ENCODE results near the gene PLPPR3.

PLPPR3 gene

DNA sequence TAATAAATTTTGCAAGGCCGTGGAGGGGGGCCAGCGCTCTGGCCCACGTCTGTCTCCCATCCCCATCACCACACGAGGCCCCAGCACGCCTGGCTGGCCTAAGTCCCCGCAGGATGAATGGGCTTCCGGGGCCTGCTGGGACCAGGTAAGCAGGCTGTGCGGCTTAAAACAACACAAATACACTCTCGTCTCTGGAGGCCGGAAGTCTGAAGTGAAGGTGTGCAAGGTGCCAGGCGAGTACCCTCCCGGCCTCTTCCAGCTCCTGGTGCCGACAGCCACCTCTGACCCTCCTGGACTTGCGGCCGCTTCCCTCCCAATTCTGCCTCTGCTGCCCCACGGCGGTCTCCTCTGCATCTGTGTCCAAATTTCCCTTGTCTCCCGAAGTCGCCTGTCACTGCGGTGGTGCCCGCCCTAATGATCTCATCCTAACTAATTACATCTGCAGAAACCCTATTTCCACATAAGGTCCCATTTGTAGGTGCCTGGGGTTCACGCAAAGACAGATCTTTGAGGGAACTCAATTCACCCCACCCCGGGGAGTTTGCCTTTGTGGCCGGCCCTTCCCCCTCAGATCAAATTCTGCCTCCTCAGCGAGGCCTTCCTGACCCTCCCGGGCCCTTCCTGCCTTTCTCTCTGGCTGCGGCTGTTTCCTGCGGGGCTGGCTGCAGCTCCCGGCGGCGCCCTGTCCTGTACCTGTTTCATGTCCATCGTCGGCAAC, 32.6 kb downstream of the PLPPR3 start:
- intact Hi-C loops (cut with DNase I) = no loop called here
- DNase-seq = no peak

- intact Hi-C loops (cut with DNase I) = no loop called here
- DNase-seq = no peak
Measured at GRCh38 chr19:788686-788982, 33.1 kb downstream of the PLPPR3 start.

DNA sequence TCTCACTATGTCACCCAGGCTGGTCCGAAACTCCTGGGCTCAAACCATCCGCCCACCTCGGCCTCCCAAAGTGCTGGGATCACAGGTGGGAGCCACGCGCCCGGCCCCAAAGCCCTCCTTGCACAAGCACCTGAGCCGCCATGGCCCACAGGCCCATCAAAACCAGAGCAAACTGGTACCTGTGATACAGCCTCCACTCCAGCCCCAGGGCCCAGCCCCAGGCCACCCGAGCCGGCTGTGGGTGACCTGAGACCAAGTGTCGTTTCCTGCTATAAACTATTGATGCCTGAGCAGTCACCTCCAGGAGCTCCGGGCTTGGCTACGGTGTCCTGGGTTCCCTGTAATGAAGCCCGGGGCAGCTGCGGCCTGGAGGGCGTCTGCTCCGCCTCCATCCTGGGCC, 34.2 kb downstream of the PLPPR3 start:
- intact Hi-C loops (cut with DNase I) = no loop called here
- no peak for DNase-seq

DNA sequence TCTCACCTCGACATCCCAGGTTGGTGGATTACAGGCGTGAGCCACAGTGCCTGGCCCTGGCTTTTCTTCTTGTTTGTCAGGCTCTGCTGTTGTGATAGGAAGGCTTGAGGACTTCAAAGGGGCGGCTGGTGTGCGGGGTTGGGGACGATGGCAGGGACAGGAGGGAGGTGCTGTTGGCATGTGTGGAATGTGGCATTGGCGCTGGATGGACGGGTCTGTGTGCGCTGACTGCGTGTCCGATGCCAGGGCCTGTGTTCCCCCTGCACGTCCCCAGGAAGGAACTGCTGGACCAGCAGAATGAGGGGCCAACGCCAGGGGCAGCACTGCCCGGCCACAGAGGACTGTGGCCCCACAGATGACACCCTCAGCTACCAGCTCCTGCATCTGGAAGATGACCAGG, 37.2 kb downstream of the PLPPR3 start:
- no peak for DNase-seq
- intact Hi-C loops (cut with DNase I) = no loop called here

DNA sequence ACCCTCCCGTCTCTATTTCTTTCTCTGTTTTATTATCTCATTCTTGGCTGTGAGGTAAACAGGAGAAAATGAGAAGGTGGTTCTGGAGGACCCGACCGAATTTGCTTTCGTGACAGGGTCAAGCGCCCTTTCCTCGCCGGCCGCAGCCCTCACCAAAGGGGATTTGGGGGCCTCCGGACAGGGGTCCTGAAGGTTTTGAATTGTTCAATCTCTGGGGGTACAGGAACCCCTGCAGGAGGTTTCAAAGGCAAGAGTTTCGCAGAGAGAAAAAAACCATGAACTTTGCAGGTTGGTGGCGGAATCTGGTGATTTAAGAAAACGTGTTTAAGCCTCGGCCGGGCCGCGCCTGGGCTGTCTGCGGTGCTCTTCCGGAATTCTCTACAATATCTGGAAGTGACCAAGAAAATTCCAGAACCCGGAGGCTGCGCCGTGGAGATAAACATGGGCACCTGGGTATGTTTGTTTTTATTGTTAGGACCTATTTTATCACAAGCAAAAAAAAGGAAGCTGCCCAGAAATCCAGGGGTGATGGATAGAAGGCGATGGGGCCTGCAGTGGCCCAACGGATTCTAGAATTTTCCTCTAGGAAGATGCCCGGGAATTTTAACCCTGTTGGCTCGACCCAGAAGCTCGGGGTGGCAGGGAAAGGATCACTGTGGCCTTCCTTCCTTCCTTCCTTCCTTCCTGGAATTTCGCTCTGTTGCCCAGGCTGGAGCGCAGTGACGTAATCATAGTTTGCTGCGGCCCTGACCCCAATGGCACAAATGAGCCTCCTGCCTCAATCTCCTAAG, 38.7 kb downstream of the PLPPR3 start:
- DNase-seq = no peak
- intact Hi-C loops (cut with DNase I) = no loop called here

DNA sequence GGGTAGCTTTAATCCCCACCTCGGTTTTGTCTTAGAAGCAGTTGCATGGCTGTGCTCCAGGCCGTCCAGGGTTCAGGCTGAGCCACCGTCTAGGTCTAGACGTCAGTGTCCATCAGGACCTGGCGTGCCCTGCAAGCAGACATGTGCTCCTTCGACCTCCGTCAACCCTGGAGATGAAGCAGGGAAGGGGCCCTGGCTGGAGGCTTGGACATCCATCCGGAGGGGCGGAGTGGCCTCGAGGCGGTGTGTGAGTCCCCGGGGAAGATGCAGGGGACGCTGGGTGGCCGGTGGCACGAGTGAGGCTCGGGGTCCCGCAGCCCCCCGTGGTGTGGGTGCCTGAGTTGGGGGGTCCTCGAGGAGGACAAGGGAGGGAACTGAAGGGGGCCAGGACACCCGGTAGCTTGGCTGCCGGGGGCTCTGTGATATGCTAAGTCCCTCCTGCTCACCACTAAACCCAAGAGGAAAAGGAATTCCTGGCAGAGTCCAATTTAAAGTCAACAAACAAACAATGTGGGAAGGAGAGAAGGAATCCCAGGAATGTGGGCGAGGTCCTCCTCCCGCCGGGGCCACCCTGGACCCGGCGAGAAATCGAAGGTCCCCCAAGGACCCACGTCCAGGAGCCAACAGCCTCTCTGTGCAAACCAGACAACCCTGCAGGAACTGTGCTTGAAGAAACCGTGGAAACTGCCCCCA, 39.4 kb downstream of the PLPPR3 start:
- intact Hi-C loops (cut with DNase I) = no loop called here

DNA sequence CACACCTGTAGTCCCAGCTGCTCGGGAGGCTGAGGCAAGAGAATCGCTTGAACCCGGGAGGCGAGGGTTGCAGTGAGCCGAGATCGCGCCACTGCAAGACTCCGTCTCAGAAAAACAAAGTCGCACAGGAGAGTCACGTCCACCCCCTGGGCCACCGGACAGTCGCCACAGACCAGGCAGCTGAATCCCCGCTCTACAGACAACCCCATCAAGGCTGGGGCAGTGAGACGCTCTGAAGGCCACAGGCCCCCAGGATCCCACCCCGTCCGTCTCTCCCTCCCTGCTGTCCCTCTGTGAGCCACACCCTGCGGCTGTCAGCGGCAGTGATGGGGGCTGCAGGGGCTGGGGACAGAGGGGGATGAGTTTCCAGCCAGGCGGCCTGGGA, 40.0 kb downstream of the PLPPR3 start:
- no peak for DNase-seq
- intact Hi-C loops (cut with DNase I) = no loop called here

More for the DNA sequence above, 39.4 kb downstream of the PLPPR3 start:
- DNase-seq = no peak

DNA sequence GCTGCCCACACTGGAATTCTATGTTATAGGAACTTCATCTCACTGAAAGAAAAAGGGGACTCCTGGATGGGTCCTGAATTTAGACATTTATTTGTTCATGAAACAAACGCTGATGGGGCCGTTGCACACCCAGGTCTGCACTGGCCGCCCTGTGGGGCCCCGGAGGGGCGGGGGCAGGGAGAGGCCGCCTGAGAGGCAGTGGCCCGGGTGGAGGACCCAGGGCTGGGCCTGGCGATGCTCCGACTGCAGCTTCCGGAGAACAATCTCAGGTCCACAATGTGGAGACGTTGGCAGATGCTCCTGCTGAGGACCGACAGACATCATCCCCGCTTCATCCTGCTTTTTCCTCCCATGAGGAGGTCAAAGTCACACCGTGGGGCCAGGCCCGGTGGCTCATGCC, 40.8 kb downstream of the PLPPR3 start:
- no peak for DNase-seq
- intact Hi-C loops (cut with DNase I) = no loop called here

DNA sequence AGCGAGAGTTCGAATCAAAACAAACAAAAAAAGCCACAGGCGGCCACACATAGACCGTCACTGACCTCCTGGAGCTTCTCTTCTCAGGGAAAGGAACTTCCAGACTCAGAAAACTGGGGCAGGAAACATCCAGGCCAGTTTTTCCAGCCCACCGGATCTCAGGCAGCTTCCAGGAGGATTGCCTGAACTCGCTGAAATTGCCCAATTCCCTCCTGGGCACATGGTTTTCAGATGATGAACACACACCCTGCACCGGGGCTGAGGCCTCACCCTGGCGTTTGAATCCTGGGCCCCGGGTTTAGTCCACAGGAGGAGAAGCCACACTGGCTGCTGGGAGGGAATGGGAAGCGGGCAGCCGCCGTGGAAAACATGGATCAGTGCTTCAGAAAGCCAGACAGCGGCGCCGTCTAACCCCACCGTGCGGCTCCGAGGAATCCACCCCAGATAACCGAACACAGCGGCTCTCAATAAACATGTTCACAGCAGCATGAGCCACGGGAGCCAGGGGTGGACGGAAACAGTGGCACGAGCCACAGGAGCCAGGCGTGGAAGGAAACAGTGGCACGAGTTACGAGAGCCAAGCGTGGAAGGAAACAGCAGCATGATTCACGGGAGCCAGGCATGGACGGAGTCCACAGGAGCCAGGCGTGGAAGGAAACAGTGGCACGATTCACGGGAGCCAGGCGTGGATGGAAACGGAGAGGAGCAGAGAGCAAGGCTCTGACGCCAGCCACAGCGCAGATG, 42.7 kb downstream of the PLPPR3 start:
- intact Hi-C loops (cut with DNase I) = no loop called here
- DNase-seq = no peak

DNA sequence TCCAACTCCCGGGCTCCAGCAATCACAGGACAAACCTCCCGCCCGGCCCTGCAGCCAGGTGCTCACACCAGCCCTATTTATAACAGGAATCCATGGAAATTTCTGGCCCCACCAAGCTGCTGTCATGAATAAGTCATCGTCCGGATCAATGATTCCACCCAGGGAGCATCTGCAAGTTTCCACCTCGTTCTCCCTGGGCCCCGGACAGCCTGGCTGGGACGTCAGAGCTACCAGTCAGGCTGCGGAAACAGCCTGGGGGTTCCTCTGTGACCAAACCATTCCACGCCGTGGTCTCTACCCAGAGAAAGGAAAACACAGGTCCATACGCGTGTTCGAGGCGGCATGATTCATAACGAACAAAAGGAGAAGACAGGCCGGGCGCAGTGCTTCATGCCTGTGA, 45.2 kb downstream of the PLPPR3 start:
- intact Hi-C loops (cut with DNase I) = no loop called here

DNA sequence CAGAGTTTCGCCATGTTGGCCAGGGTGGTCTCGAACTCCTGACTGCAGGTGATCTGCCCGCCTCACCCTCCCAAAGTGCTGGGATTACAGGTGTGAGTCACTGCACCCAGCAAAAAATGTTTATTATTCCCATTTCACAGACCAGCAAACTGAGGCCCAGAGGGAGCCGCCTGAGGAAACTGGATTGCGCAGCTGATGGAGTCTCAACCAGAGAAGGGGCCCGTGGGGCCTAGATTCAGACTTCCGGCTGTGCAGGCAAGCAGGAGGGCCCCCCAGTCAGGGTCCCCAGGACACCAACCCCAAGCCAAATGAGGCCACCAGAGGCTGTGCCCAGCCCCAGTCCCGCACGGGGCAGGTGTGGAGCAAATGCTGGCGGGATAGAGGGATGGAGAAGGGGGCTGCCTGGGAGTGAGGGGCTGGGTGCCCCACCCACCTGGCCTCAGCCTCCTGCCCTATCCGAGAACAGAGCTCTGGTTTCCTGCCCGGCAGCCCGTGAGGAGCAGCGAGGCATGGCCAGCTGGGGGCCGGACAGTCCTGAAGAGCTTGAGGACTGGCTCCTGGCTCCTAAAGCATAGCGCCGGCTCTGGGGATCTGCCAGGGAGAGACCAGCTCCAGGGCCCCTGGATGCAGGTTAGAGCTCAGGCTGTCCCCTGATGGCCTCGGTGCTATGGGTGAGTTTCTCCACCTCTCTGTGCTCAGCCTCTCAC, 48.9 kb downstream of the PLPPR3 start:
- intact Hi-C loops (cut with DNase I) = no loop called here
- no peak for DNase-seq

More for the DNA sequence above, 45.2 kb downstream of the PLPPR3 start:
- no peak for DNase-seq

- intact Hi-C loops (cut with DNase I) = no loop called here
- no peak for DNase-seq
Measured at GRCh38 chr19:772063-772462, 49.7 kb downstream of the PLPPR3 start.

DNA sequence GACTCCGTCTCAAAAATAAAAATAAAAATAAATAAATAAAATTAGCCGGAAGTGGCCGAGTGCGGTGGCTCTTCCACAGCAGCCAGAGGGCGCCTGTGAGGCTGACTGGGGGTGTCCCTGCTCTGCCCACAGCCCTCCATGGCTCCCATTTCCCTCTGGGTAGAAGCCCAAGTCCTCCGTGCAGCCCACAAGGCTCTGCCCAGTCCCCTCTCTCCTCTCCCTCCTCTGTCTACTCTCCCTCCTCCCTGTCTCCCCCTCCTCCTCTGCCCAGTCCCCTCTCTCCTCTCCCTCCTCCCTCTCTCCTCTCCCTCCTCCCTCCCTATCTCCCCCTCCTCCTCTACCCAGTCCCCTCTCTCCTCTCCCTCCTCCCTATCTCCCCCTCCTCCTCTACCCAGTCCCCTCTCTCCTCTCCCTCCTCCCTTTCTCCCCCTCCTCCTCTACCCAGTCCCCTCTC, 50.4 kb downstream of the PLPPR3 start:
- no peak for DNase-seq
- intact Hi-C loops (cut with DNase I) = no loop called here

- intact Hi-C loops (cut with DNase I) = no loop called here
- no peak for DNase-seq
Measured at GRCh38 chr19:769616-770015, 52.1 kb downstream of the PLPPR3 start.

DNA sequence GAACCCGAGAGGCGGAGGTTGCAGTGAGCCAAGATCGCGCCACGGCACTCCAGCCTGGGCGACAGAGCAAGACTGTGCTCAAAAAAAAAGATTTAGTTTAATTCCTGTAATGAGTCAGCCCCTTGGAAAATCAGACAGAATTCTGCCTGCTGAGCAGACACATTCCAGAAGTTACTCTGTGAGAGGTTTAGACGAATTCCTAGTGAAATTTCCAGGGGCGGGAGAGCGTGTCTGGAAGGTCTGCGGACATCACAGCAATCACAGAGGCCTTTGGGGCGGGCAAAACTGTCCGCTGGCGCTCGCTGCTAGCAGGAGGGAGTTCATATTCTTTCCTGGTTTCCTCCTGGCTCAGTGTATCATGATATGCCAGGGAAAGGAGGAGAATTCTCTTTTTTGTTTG, 53.3 kb downstream of the PLPPR3 start:
- no peak for DNase-seq
- intact Hi-C loops (cut with DNase I) = no loop called here

DNA sequence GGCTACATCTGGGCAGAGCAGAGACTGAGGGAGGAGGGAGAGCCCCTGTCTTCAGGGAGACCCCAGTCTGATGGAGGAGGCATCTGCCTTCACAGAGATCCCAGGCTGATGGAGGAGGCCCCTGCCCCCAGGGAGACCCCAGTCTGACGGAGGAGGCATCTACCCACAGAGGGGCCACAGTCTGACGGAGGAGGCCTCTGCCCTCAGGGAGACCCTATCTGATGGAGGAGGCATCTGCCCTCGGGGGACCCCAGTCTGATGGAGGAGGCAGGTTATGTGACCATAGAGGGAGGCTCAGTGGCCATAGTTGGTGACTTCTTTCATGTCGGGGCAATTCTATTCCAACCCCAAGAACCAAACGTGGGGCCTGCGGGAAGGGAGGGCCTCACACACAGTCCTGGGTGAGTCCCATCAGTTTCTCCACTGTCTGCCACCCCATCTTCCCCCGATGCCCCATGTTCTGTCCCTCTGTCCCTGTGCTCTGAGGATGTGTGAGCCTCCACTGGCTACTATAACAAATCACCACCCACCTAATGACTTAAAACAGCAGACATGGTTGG, 56.5 kb downstream of the PLPPR3 start:
- DNase-seq = no peak
- intact Hi-C loops (cut with DNase I) = no loop called here

DNA sequence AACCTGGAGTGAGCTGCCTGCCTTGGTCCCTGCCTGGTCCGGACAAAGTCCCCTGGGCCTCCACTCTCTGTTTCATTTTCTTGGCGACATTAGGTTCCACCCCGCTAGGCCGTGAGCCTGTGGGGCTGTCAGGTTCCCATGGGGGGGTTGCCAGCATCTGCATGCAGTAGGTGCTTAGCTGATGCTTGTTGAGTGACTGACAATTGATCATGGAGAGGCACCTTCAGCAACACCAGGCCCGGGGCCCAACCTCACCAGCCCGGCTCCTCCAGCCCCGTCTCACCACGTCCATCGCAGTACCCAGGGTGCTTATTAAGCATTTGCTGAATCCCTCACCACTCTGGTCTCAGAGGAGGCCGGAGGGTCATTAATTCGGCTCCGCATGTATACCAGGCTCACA, 57.5 kb downstream of the PLPPR3 start:
- no peak for DNase-seq
- intact Hi-C loops (cut with DNase I) = no loop called here

- intact Hi-C loops (cut with DNase I) = no loop called here
- no peak for DNase-seq
Measured at GRCh38 chr19:763869-764268, 57.9 kb downstream of the PLPPR3 start.

- no peak for DNase-seq
- intact Hi-C loops (cut with DNase I) = no loop called here
Measured at GRCh38 chr19:763181-763580, 58.6 kb downstream of the PLPPR3 start.

Data from head of caudate nucleus (tissue), 42 donors.